Endodermal cell (in vitro differentiated cells): ENCODE data around the gene ISYNA1. TPM values are rescaled to one million over a fixed set of nuclear protein-coding genes. Genes with fewer than 3 reads are reported as not detected.
A peak's percentile ranks its signal among the peaks of the same experiment; 100 is the strongest.

Source experiments
- DNase-seq: peaks from one replicate; pipeline ENCODE4 v3.0.0-alpha.2; 2017
- H3K27ac ChIP-seq: 2 replicates; pipeline ENCODE4 v1.5.1; 2013; ENCODE audit warnings: mild to moderate bottlenecking, low read depth, low read length, moderate library complexity
- H3K27me3 ChIP-seq: 2 replicates; pipeline ENCODE4 v1.6.1; 2013; ENCODE audit warnings: mild to moderate bottlenecking, low read length, moderate library complexity; ENCODE audit not compliant: insufficient read depth, control insufficient read depth, poor library complexity, severe bottlenecking
- H3K36me3 ChIP-seq: 2 replicates; pipeline ENCODE4 v1.7.0; 2013; ENCODE audit warnings: mild to moderate bottlenecking, low read length, moderate library complexity; ENCODE audit not compliant: control insufficient read depth, insufficient read depth
- H3K4me1 ChIP-seq: one replicate; pipeline ENCODE4 v1.7.0; 2013; ENCODE audit warnings: low read length; ENCODE audit not compliant: control insufficient read depth, insufficient read depth
- H3K4me3 ChIP-seq: 2 replicates; pipeline ENCODE4 v1.5.1; 2013; ENCODE audit warnings: mild to moderate bottlenecking, low read length, moderate library complexity
- H3K9ac ChIP-seq: 2 replicates; pipeline ENCODE4 v1.6.1; 2013; ENCODE audit warnings: mild to moderate bottlenecking, low read length, moderate library complexity; ENCODE audit not compliant: poor library complexity, severe bottlenecking; ENCODE audit errors: extremely low read depth
- H3K9me3 ChIP-seq: 2 replicates; pipeline ENCODE4 v1.6.1; 2013; ENCODE audit warnings: mild to moderate bottlenecking, low read length, moderate library complexity; ENCODE audit not compliant: control insufficient read depth
- H3K27ac Mint-ChIP-seq: 2 replicates; pipeline ENCODE4 v1.8.0; 2020; ENCODE audit warnings: mixed read lengths
- H3K27me3 Mint-ChIP-seq: 2 replicates; pipeline ENCODE4 v1.8.0; 2021; ENCODE audit warnings: mild to moderate bottlenecking, mixed read lengths; ENCODE audit not compliant: insufficient read depth
- H3K36me3 Mint-ChIP-seq: 2 replicates; pipeline ENCODE4 v1.8.0; 2020; ENCODE audit warnings: low read depth, mixed read lengths
- H3K4me1 Mint-ChIP-seq: 2 replicates; pipeline ENCODE4 v1.8.0; 2020; ENCODE audit warnings: mixed read lengths
- H3K4me3 Mint-ChIP-seq: 2 replicates; pipeline ENCODE4 v1.8.0; 2020; ENCODE audit warnings: mild to moderate bottlenecking, moderate library complexity, mixed read lengths
- H3K9me3 Mint-ChIP-seq: 2 replicates; pipeline ENCODE4 v1.8.0; 2020; ENCODE audit warnings: mild to moderate bottlenecking, mixed read lengths
- CTCF ChIP-seq: fragments of 200-600 bp; sonication (generic); conservative IDR thresholded peaks from 2 replicates; pipeline ENCODE4 v1.5.0; 2021; ENCODE audit warnings: antibody characterized with exemption, mild to moderate bottlenecking
- WGBS, 2 experiments: methylation state at CpG; one replicate each; pipeline versions ENCODE4 v1.1.5 to v1.1.7; 2013; ENCODE audit warnings: missing lambda C conversion rate in 2 of 2, mixed read lengths in 1 of 2; ENCODE audit not compliant: insufficient coverage in 1 of 2, insufficient read length in 1 of 2; 5-methylcytosine and 5-hydroxymethylcytosine counted together
- total RNA-seq, 2 donors: library from RNA; stranded (reverse); fragmentation: NEBNext Ultra II Directional in 1 of 2; extraction: Animal tissue kit (Norgen Biotek cat#: 25700) in 1 of 2; gene quantifications; 2 replicates in 1 of 2; 3 replicates in 1 of 2; pipeline ENCODE4 v1.2.1, GENCODE V29; 2021

ISYNA1 gene
- total RNA-seq, 2 donors from 2014 or later = 156 to 212 TPM

- Histone ChIP-seq H3K9ac (no peak overlapping the region), H3K36me3 (peaks cover 3% of the 10 kb centered on the region), H3K4me3 (no peak overlapping the region), H3K4me1 (peaks cover 15% of the 10 kb centered on the region), H3K27ac (no peak overlapping the region), H3K9me3 (no peaks in the 10 kb centered on the region), H3K27me3 (no peaks in the 10 kb centered on the region)
- H3K4me3 Mint-ChIP-seq = no peak overlapping the region
- H3K36me3 Mint-ChIP-seq = peaks cover 14% of the 10 kb centered on the region
- peaks cover 3% of the 10 kb centered on the region for H3K9me3 Mint-ChIP-seq
- peaks cover 3% of the 10 kb centered on the region for H3K27me3 Mint-ChIP-seq
- peak; percentile 66 for TF ChIP-seq CTCF
- peak overlapping the region; percentile 64 for H3K27ac Mint-ChIP-seq
- peaks cover 13% of the 10 kb centered on the region for H3K4me1 Mint-ChIP-seq
- DNase-seq = peak; percentile 80
- 88 to 91% methylated on average over 6 to 11 of the region's 11 CpGs for WGBS, 2 experiments
Observed at GRCh38 chr19:18440415-18440877, 2.5 kb upstream of the ISYNA1 start.

- Mint-ChIP-seq H3K9me3 (peaks cover 3% of the 10 kb centered on the region), H3K36me3 (peaks cover 14% of the 10 kb centered on the region), H3K27me3 (peaks cover 3% of the 10 kb centered on the region), H3K27ac (peak overlapping the region; percentile 93), H3K4me3 (peak overlapping the region; percentile 63), H3K4me1 (peaks cover 13% of the 10 kb centered on the region)
- peak overlapping the region; percentile 92 for H3K27ac ChIP-seq
- no peaks in the 10 kb centered on the region for H3K27me3 ChIP-seq
- H3K36me3 ChIP-seq = peaks cover 3% of the 10 kb centered on the region
- WGBS, 2 experiments = 96 to 97% methylated on average over 5 to 9 of the region's 9 CpGs
- no peak for DNase-seq
- peak overlapping the region; percentile 67 for H3K9ac ChIP-seq
- H3K4me3 ChIP-seq = no peak overlapping the region
- H3K9me3 ChIP-seq = no peaks in the 10 kb centered on the region
- no peak for TF ChIP-seq CTCF
- peaks cover 15% of the 10 kb centered on the region for H3K4me1 ChIP-seq
Observed at GRCh38 chr19:18439910-18440237, 1.9 kb upstream of the ISYNA1 start.

- Mint-ChIP-seq H3K9me3 (peaks cover 3% of the 10 kb centered on the region), H3K36me3 (peaks cover 14% of the 10 kb centered on the region), H3K4me1 (peaks cover 13% of the 10 kb centered on the region), H3K4me3 (peak overlapping the region; percentile 63), H3K27me3 (peaks cover 3% of the 10 kb centered on the region), H3K27ac (peak overlapping the region; percentile 93)
- Histone ChIP-seq H3K36me3 (peaks cover 3% of the 10 kb centered on the region), H3K27me3 (no peaks in the 10 kb centered on the region), H3K9ac (peak overlapping the region; percentile 67), H3K9me3 (no peaks in the 10 kb centered on the region), H3K4me3 (peak overlapping the region; percentile 34), H3K27ac (peak overlapping the region; percentile 92), H3K4me1 (peaks cover 15% of the 10 kb centered on the region)
- DNase-seq = peak; percentile 58
- WGBS, 2 experiments = 49 to 60% methylated on average over 11 to 13 of the region's 13 CpGs
- peak; percentile 55 for TF ChIP-seq CTCF
Observed at GRCh38 chr19:18439025-18439909, 1.3 kb upstream of the ISYNA1 start.
